Lung (tissue), 12 donors: ENCODE data around the gene ATXN7L2. TPM values are rescaled to one million over a fixed set of nuclear protein-coding genes. Genes with fewer than 3 reads are reported as not detected.

Experiments used
- ATAC-seq: fragments of 200-7000 bp; cut with Tn5 transposase; one replicate; pipeline ENCODE4 v1.9.1; 2020; ENCODE audit warnings: moderate number of reproducible peaks; ENCODE audit not compliant: insufficient read depth, low FRiP score
- DNase-seq, 3 donors: peaks; one replicate each; pipeline ENCODE4 v3.0.0-alpha.2; 2013 to 2017
- H3K27ac ChIP-seq, 2 donors: one replicate each; pipeline ENCODE4 v1.5.1; 2013; ENCODE audit warnings: mild to moderate bottlenecking in 2 of 2, moderate library complexity in 2 of 2, control low read depth in 1 of 2, inconsistent platforms in 1 of 2, low read depth in 1 of 2, low read length in 1 of 2
- H3K27me3 ChIP-seq, 3 donors: one replicate each; pipeline ENCODE4 v1.5.1; 2013; ENCODE audit warnings: low read length in 2 of 3; ENCODE audit not compliant: control insufficient read depth in 3 of 3, insufficient read depth in 3 of 3
- H3K36me3 ChIP-seq, 4 donors: one replicate each; pipeline ENCODE4 v1.5.1; 2013; ENCODE audit warnings: low read length in 4 of 4, mild to moderate bottlenecking in 1 of 4, moderate library complexity in 1 of 4; ENCODE audit not compliant: control insufficient read depth in 4 of 4, insufficient read depth in 4 of 4
- H3K4me1 ChIP-seq, 5 donors: one replicate each; pipeline ENCODE4 v1.5.1; 2013; ENCODE audit warnings: low read length in 5 of 5, mild to moderate bottlenecking in 2 of 5, moderate library complexity in 1 of 5; ENCODE audit not compliant: control insufficient read depth in 5 of 5, insufficient read depth in 5 of 5
- H3K4me3 ChIP-seq: one replicate; pipeline ENCODE4 v1.5.1; 2013; ENCODE audit warnings: mild to moderate bottlenecking, control low read depth, moderate library complexity
- H3K9ac ChIP-seq, 2 donors: one replicate each; pipeline ENCODE4 v1.5.1; 2013; ENCODE audit warnings: low read length in 2 of 2, control low read depth in 1 of 2; ENCODE audit not compliant: insufficient read depth in 1 of 2
- H3K9me3 ChIP-seq, 4 donors: one replicate each; pipeline ENCODE4 v1.5.1; 2013; ENCODE audit warnings: low read length in 3 of 4, mild to moderate bottlenecking in 1 of 4, moderate library complexity in 1 of 4; ENCODE audit not compliant: control insufficient read depth in 4 of 4, insufficient read depth in 3 of 4
- CTCF ChIP-seq: IDR thresholded peaks from 2 replicates; pipeline ENCODE4 v1.5.1; 2012; ENCODE audit warnings: mild to moderate bottlenecking; ENCODE audit errors: control extremely low read depth, extremely low read depth
- WGBS, 2 donors: extraction: QIAGEN DNeasy Blood & Tissue Kit; methylation state at CpG; one replicate each; pipeline ENCODE4 v1.1.7; 2013; 5-methylcytosine and 5-hydroxymethylcytosine counted together
- polyA plus RNA-seq, 2 donors: library from polyadenylated mRNA; stranded (reverse); fragments of 200-250 nt; gene quantifications; one replicate each; pipeline ENCODE4 v1.2.1, GENCODE V29; 2013
- total RNA-seq, 2 donors: library from RNA; depleted of rRNA in 1 of 2; stranded (reverse); fragments of >200 nt in 1 of 2; gene quantifications; one replicate each; pipeline ENCODE4 v1.2.1, GENCODE V29; 2014 to 2021
- donor health status: control.
- donor health status: control.
- donor health status: Bipolar disorder and iron deficiency.
- donor health status: healthy.
- donor health status: DM: yes; HTN: yes; CAD: no.

The ATXN7L2 gene
- total and polyA plus RNA-seq, 4 donors, result 2.6 to 6.0 (median 4.4) TPM

GRCh38 chr1:109474697-109475096 is 9.0 kb upstream of the ATXN7L2 start:
- no peaks in the 10 kb centered on the region for H3K36me3 ChIP-seq
- no peak overlapping the region for H3K27ac ChIP-seq
- ATAC-seq (no peak), DNase-seq (no peak)
- WGBS, 2 donors, result 48 to 61% methylated on average over 1 of the region's 1 CpG
- no peak for TF ChIP-seq CTCF
- peaks cover 0 to 37% (median 24%) of the 10 kb centered on the region in 3 donors for H3K27me3 ChIP-seq
- H3K4me1 ChIP-seq, result no peaks in the 10 kb centered on the region
- no peaks in the 10 kb centered on the region for H3K9me3 ChIP-seq
- no peak overlapping the region for H3K9ac ChIP-seq
- H3K4me3 ChIP-seq, result no peak overlapping the region

- Histone ChIP-seq H3K27me3 (peaks cover 0 to 35% (median 19%) of the 10 kb centered on the region in 3 donors), H3K27ac (no peak overlapping the region), H3K9me3 (no peaks in the 10 kb centered on the region), H3K4me1 (no peaks in the 10 kb centered on the region), H3K4me3 (no peak overlapping the region), H3K9ac (no peak overlapping the region), H3K36me3 (no peaks in the 10 kb centered on the region)
- DNase-seq (no peak), ATAC-seq (no peak)
- no peak for TF ChIP-seq CTCF
- WGBS, 2 donors, result 86 to 87% methylated on average over 9 of the region's 9 CpGs
Observed at GRCh38 chr1:109475261-109475660, 8.4 kb upstream of the ATXN7L2 start.

- H3K4me1 ChIP-seq, result no peaks in the 10 kb centered on the region
- no peaks in the 10 kb centered on the region for H3K36me3 ChIP-seq
- no peak overlapping the region for H3K27ac ChIP-seq
- no peak overlapping the region for H3K9ac ChIP-seq
- 92 to 93% methylated on average over 8 of the region's 8 CpGs for WGBS, 2 donors
- ATAC-seq, result no peak
- H3K9me3 ChIP-seq, result no peaks in the 10 kb centered on the region
- H3K4me3 ChIP-seq, result no peak overlapping the region
- H3K27me3 ChIP-seq, result peaks cover 0 to 23% (median 11%) of the 10 kb centered on the region in 3 donors
- no peak for TF ChIP-seq CTCF
- no peak for DNase-seq
Observed at GRCh38 chr1:109476825-109477224, 6.9 kb upstream of the ATXN7L2 start.

GRCh38 chr1:109477821-109478220 is 5.9 kb upstream of the ATXN7L2 start:
- H3K4me3 ChIP-seq, result no peak overlapping the region
- H3K36me3 ChIP-seq, result no peaks in the 10 kb centered on the region
- DNase-seq (no peak), ATAC-seq (no peak)
- peaks cover 0 to under 1% (median 0%) of the 10 kb centered on the region in 5 donors for H3K4me1 ChIP-seq
- H3K27ac ChIP-seq, result no peak overlapping the region
- no peaks in the 10 kb centered on the region for H3K9me3 ChIP-seq
- WGBS, 2 donors, result 58 to 62% methylated on average over 6 of the region's 6 CpGs
- H3K9ac ChIP-seq, result no peak overlapping the region
- peaks cover 0 to 23% (median 9%) of the 10 kb centered on the region in 3 donors for H3K27me3 ChIP-seq
- no peak for TF ChIP-seq CTCF
